Measurements from ENCODE around the gene GJA10.

GRCh38 chr6:89944181-89944755 is 50.0 kb downstream of the GJA10 start:
- TF ChIP-seq CTCF (IDR thresholded peaks at IDR 0.05) = no peak
- TF ChIP-seq POLR2A (IDR thresholded peaks at IDR 0.05) = no peak
